ENCODE results near the gene ZBTB17.

- no peak for TF ChIP-seq CTCF (IDR thresholded peaks at IDR 0.05)
- no peak for TF ChIP-seq POLR2AphosphoS5 (IDR thresholded peaks at IDR 0.05; ENCODE audit: low read depth, low read length)
Measured at GRCh38 chr1:15958111-15958510, 17.8 kb downstream of the ZBTB17 start.

All from Panc1 (cell line).